Measurements from ENCODE around the gene LDLRAD3. TPM values are rescaled to one million over a fixed set of nuclear protein-coding genes. Genes with fewer than 3 reads are reported as not detected.
A peak's percentile ranks its signal among the peaks of the same experiment; 100 is the strongest.
"Not testable (repeated sequence)": the region's sequence is repeated elsewhere in the genome, so short reads cannot be mapped to it uniquely, and the experiment has no call there.

The LDLRAD3 gene
- total RNA-seq, 1 donor from 2014 or later: 18.2 TPM

DNA sequence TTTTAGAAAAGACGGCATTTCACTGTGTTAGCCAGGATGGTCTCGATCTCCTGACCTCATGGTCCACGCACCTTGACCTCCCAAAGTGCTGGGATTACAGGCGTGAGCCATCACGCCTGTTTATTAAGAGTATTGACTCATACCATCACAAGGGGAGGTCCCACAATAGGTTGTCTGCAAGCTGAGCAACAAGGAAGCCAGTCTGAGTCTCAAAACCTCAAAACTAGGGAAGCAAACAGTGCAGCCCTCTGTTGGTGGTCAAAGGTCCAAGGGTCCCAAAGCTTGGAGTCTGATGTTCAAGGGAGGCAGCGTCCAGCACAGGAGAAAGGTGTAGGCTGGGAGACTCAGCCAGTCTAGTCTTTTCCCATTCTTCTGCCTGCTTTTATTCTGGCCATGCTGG lies 32.8 kb upstream of the LDLRAD3 start:
- TF ChIP-seq, protein P1, sequence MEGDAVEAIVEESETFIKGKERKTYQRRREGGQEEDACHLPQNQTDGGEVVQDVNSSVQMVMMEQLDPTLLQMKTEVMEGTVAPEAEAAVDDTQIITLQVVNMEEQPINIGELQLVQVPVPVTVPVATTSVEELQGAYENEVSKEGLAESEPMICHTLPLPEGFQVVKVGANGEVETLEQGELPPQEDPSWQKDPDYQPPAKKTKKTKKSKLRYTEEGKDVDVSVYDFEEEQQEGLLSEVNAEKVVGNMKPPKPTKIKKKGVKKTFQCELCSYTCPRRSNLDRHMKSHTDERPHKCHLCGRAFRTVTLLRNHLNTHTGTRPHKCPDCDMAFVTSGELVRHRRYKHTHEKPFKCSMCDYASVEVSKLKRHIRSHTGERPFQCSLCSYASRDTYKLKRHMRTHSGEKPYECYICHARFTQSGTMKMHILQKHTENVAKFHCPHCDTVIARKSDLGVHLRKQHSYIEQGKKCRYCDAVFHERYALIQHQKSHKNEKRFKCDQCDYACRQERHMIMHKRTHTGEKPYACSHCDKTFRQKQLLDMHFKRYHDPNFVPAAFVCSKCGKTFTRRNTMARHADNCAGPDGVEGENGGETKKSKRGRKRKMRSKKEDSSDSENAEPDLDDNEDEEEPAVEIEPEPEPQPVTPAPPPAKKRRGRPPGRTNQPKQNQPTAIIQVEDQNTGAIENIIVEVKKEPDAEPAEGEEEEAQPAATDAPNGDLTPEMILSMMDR (IDR thresholded peaks at IDR 0.05): no peak
- Mint-ChIP-seq H3K27me3 (ENCODE audit: unreplicated experiment) (no peaks in the 10 kb centered on the region), H3K9me3 (ENCODE audit: unreplicated experiment) (no peaks in the 10 kb centered on the region), H3K4me1 (ENCODE audit: unreplicated experiment) (peaks cover 31% of the 10 kb centered on the region), H3K4me3 (ENCODE audit: unreplicated experiment) (no peak overlapping the region), H3K36me3 (ENCODE audit: unreplicated experiment) (no peaks in the 10 kb centered on the region), H3K27ac (ENCODE audit: unreplicated experiment) (no peak overlapping the region)
- DNase-seq (ENCODE audit: extremely low spot score, unreplicated experiment): no peak

DNA sequence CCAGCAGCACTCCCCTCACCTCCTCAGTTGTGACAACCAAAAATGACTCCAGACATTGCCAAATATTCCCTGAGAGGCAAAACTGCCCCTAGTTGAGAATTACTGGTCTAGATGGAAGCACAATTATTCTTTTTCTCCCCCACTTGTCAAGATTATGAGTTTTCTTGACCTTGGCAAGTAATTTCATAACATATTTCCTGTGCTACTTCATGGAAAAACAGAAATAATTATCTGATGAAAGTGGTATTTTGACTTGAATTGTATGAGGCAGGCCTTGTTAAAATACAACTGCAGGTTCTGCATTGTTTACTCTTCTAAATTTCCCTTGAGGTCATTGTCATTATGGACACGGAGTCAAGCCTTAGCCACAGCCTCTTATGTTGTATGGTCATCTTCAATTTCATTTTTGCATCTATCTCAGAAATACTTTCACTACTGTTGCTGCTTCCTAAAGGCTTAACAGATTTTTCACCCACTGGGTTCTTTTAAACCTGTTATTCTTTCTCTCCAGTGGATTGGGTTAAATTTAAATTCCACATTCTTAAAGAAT lies 32.2 kb upstream of the LDLRAD3 start:
- H3K27me3 Mint-ChIP-seq (ENCODE audit: unreplicated experiment): no peaks in the 10 kb centered on the region
- H3K4me1 Mint-ChIP-seq (ENCODE audit: unreplicated experiment): peaks cover 30% of the 10 kb centered on the region
- no peak overlapping the region for H3K4me3 Mint-ChIP-seq (ENCODE audit: unreplicated experiment)
- H3K27ac Mint-ChIP-seq (ENCODE audit: unreplicated experiment): peak overlapping the region; percentile 2
- DNase-seq (ENCODE audit: extremely low spot score, unreplicated experiment): no peak
- H3K9me3 Mint-ChIP-seq (ENCODE audit: unreplicated experiment): no peaks in the 10 kb centered on the region
- TF ChIP-seq, protein P1 (IDR thresholded peaks at IDR 0.05): no peak
- H3K36me3 Mint-ChIP-seq (ENCODE audit: unreplicated experiment): no peaks in the 10 kb centered on the region

DNA sequence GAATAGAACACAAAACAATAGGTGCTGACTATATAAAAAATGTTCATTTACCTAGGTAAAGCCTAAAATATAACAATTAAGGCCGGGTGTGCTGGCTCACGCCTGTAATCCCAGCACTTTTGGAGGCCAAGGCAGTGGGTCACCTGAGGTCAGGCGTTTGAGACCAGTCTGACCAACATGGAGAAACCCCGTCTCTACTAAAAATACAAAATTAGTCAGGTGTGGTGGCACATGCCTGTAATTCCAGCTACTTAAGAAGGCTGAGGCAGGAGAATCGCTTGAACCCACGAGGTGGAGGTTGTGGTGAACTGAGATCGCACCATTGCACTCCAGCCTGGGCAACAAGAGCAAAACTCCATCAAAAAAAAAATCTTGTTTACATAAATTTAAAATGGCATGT lies 31.4 kb upstream of the LDLRAD3 start:
- not testable (repeated sequence) for H3K9me3 Mint-ChIP-seq (ENCODE audit: unreplicated experiment); H3K36me3 Mint-ChIP-seq (ENCODE audit: unreplicated experiment); DNase-seq (ENCODE audit: extremely low spot score, unreplicated experiment); H3K27ac Mint-ChIP-seq (ENCODE audit: unreplicated experiment); H3K4me3 Mint-ChIP-seq (ENCODE audit: unreplicated experiment); H3K27me3 Mint-ChIP-seq (ENCODE audit: unreplicated experiment)
- H3K4me1 Mint-ChIP-seq (ENCODE audit: unreplicated experiment): peaks cover 30% of the 10 kb centered on the region

DNA sequence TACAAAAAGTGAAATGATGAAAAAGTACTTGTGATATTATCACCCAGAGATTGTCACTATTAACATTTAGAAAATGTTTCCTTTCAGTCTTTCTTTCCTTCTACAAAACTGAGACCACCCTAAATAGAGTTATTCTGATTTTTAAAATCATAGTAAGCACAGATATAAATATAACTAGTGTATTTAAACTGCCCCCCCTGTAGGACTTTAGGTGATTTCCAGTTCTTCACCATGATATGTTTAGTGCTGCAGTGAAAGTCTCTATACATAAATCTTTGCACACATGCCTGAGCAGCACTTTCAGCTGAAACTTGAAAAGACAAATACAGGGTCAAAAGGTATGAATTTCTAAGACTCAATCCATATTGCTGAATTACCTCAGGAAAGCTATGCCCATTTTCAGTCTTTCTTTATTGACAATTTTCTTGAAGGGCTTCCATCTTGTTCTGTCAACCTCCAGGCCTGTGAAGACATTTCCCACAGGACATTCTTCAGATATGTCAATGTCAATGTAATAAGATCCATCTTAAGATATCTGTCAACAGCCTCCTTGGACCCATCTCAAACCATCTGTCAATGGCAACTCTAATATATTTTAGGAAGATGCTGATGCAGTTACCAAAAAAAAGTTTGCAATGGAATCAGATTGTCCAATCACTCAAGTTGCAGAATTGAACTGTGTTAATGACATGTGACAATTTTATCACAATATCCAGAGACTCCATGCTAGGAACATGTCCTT lies 30.8 kb upstream of the LDLRAD3 start:
- Mint-ChIP-seq H3K9me3 (ENCODE audit: unreplicated experiment) (no peaks in the 10 kb centered on the region), H3K4me1 (ENCODE audit: unreplicated experiment) (peaks cover 24% of the 10 kb centered on the region), H3K36me3 (ENCODE audit: unreplicated experiment) (no peaks in the 10 kb centered on the region), H3K27ac (ENCODE audit: unreplicated experiment) (no peak overlapping the region), H3K27me3 (ENCODE audit: unreplicated experiment) (peaks cover 9% of the 10 kb centered on the region), H3K4me3 (ENCODE audit: unreplicated experiment) (no peak overlapping the region)
- no peak for DNase-seq (ENCODE audit: extremely low spot score, unreplicated experiment)
- TF ChIP-seq, protein P1 (IDR thresholded peaks at IDR 0.05): no peak

DNA sequence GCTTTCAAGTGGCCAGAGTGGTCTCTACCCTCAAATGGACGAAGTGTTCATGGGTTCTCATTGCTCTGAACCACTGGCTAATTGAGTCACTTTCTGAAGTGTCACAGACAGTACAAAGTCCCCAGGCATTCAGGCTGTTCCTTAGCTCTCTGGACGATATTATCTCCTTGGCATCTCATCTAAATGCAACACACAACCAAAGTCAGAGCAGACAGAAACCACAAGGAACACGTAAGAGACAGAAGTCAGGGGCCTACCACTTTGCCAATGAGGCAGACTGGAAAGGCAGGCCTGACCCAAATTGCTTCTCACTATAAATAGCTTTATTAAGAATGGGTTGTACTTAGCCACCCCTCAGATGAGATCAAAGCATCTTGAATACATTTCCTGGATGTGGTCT lies 29.0 kb upstream of the LDLRAD3 start:
- no peak for DNase-seq (ENCODE audit: extremely low spot score, unreplicated experiment)

More for the DNA sequence above, 29.0 kb upstream of the LDLRAD3 start:
- Mint-ChIP-seq H3K9me3 (ENCODE audit: unreplicated experiment) (no peaks in the 10 kb centered on the region), H3K36me3 (ENCODE audit: unreplicated experiment) (no peaks in the 10 kb centered on the region), H3K4me1 (ENCODE audit: unreplicated experiment) (peaks cover 17% of the 10 kb centered on the region), H3K4me3 (ENCODE audit: unreplicated experiment) (no peak overlapping the region), H3K27ac (ENCODE audit: unreplicated experiment) (no peak overlapping the region), H3K27me3 (ENCODE audit: unreplicated experiment) (peaks cover 24% of the 10 kb centered on the region)
- TF ChIP-seq, protein P1 (IDR thresholded peaks at IDR 0.05): no peak
